CD4-positive, alpha-beta T cell treated with Interleukin-6 for 4 hours (primary cell): ENCODE results near the gene GOLGA8A.
"Not testable (repeated sequence)": the region's sequence is repeated elsewhere in the genome, so short reads cannot be mapped to it uniquely, and the experiment has no call there.

Experiments
- DNase-seq: peaks from one replicate; pipeline ENCODE4 v3.0.0-alpha.2; 2020; ENCODE audit warnings: mixed read lengths

The GOLGA8A gene

DNA sequence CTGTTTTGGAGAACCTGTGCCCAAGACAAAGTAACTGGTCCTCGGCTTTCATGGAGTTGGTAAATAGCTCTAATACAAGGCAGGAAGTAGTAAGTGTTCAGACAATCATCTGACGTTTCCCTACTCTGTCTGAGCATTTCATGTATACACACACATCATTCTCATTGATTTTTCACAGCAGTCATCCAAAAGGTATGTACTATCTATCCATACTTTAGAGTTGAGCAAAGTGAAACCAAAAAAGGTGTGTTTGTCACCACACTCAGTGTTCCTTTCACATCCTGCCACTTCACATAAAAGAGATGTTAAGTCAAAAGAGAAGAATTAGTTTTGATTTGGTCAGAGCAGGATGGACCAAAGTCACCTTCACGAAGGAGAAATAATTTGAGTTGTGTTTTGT lies 33.7 kb downstream of the GOLGA8A start:
- DNase-seq: not testable (repeated sequence)

DNA sequence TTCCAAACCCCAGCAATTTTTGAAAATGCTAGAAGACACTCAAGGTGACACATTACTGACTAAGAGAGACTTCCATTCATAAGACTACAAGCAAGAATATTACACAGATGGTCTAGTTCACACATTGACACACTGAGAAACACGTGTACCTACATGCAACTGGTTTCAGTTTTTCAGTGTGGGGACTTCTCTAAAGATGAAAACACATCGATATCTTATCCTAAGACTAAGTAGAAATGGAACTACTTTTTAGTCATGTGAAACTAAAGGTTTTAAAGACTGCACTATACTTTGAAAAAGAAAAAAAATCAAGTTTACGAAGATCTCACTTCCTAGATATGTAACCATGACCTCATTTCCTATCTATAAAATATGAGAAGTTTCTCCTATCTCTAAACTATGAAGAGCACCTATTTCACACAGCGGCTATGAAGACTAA lies 34.4 kb downstream of the GOLGA8A start:
- DNase-seq: not testable (repeated sequence)

DNA sequence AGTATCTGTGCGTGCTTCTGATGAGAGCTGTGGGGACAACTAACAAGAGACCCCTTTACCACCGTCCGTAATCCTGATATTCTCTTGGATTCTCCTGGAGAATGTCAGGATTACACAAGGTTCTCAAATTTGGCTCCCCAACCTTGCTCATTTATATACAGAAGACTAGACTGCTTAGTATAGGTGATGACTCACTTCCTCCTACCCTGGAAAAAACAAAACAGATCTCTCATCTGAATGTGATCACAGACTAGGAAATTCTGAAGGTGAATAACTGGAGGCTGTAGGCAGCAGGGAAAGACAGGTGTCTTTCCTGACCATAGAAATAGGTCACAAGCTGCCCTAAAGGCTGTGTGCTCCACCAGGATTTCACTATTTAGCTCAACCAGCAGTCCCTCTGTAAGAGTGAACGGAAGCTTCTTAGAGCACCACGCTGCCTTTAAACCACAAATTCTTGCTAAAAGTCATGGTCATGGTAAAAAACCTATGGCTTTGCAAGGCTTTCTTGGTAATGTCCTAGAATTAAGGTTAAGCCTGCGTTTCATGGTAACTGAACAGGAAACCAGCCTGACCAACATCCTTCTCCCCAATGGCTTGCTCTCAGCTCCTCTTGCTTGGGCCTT lies 39.9 kb downstream of the GOLGA8A start:
- not testable (repeated sequence) for DNase-seq

DNA sequence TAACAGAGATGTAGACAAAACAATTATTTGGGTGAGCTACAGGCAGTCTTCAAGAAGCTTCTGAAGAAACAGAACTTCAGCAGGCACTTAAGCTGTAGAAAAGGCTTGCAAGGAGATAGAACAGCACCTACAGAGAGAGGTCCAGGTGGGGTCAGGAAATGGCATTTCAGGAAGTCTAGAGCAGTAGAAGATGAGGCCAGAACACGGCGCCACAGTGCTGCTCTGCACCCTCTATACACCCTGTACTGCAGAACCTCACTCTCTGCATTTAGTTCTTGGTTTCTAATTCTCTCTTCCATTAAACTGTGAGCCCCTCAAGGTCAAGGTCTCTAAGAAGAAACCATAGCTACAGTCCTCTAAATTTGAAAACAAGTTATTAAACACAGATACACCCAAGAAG lies 44.6 kb downstream of the GOLGA8A start:
- DNase-seq: not testable (repeated sequence)

DNA sequence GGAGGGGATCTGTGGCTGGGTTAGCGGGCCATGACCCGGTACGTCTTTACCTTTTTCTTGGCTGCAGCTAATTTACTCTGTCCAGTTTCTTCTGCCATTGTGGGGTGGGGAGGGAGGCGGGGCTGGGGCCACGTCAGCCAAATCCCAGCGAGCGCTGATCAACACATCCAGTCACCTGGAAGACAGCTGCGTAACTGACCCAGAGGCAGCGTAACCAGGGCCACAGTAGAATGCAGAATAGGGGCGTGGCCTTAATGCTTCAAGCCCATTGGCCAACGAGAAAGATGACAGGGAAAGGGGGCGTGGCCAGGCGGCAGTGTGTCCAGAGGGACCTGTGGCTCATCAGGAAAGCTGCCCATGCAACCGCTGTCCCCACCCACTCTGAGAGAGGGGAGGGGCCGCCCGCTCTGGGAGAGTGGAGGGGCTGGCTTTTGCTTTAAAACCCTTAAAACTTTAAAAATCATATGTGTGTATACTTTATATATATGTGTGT lies 48.0 kb downstream of the GOLGA8A start:
- not testable (repeated sequence) for DNase-seq
